Measurements from ENCODE around the gene NCEH1. TPM values are rescaled to one million over a fixed set of nuclear protein-coding genes. Genes with fewer than 3 reads are reported as not detected.

The NCEH1 gene
- polyA plus RNA-seq, 1 of the 3 experiments (the other 2 are of a cell fraction), result 7.5 TPM

GRCh38 chr3:172669021-172669420 is 41.8 kb downstream of the NCEH1 start (continued):
- TF ChIP-seq EP300 (IDR thresholded peaks at IDR 0.05; ENCODE audit: borderline replicate concordance in 1 of 2, low read depth in 1 of 2, low read length in 1 of 2) (no peak), FOXJ3 (CRISPR knock-in tag; IDR thresholded peaks at IDR 0.05) (no peak)

- CTCF ChIA-PET, result interaction anchor here (0.7 to 3.4 kb wide), 36 partner anchors 9 to 1706 kb away, joined by 3 to 18 read pairs (median 4); partner anchors contain the start of gene NCEH1
- H3K9me2 ChIP-seq, result no peaks in the 10 kb centered on the region
These were observed 43.8 kb downstream of the NCEH1 start for GRCh38 chr3:172666873-172667694.

More at GRCh38 chr3:172666873-172667694, 43.8 kb downstream of the NCEH1 start:
- 58% methylated on average over 16 of the region's 16 CpGs for WGBS (ENCODE audit: low lambda C conversion rate)
- POLR2A ChIA-PET, result no interaction called here
- H3K27ac ChIP-seq (ENCODE audit: low read depth in 2 of 2, low read length in 1 of 2), result no peak overlapping the region
- no peak overlapping the region for H3K9ac ChIP-seq
- TF ChIP-seq CHD2 (IDR thresholded peaks at IDR 0.05; ENCODE audit: low read length, partially characterized antibody) (no peak), USF1 (IDR thresholded peaks at IDR 0.05; ENCODE audit: borderline replicate concordance, low read depth) (no peak), SIN3A (IDR thresholded peaks at IDR 0.05; ENCODE audit: borderline replicate concordance, low read depth, low read length) (no peak), GATA2 (CRISPR knock-in tag; IDR thresholded peaks at IDR 0.05) (no peak), CTCF (IDR thresholded peaks at IDR 0.05) (peak; percentile 82), USF2 (IDR thresholded peaks at IDR 0.05; ENCODE audit: borderline replicate concordance, low read depth, low read length) (no peak), RXRA (IDR thresholded peaks at IDR 0.05; ENCODE audit: borderline replicate concordance, low read depth) (no peak), SMC3 (IDR thresholded peaks at IDR 0.05; ENCODE audit: low read depth, low read length) (peak; percentile 68), RAD21 (IDR thresholded peaks at IDR 0.05; ENCODE audit: low read length) (peak; percentile 93), YY1 (IDR thresholded peaks at IDR 0.05; ENCODE audit: low read depth) (no peak), PBX3 (IDR thresholded peaks at IDR 0.05) (no peak), JUND (IDR thresholded peaks at IDR 0.05) (no peak)
- H3K79me2 ChIP-seq (ENCODE audit: insufficient read depth), result peaks cover 15% of the 10 kb centered on the region; the same call in 1 of the 2 replicates
- H3K4me2 ChIP-seq, result no peak overlapping the region
- no peaks in the 10 kb centered on the region for H3K27me3 ChIP-seq (ENCODE audit: insufficient read depth)
- no peak overlapping the region for H2AFZ ChIP-seq (ENCODE audit: low read depth)
- peak; percentile 62 for DNase-seq
- H3K4me1 ChIP-seq (ENCODE audit: control insufficient read depth in 1 of 2, insufficient read depth in 2 of 2, low read depth in 1 of 2, low read length in 1 of 2), result no peaks in the 10 kb centered on the region
- H3K4me3 ChIP-seq (ENCODE audit: low read depth in 2 of 2, low read length in 1 of 2), result no peak overlapping the region
- H4K20me1 ChIP-seq (ENCODE audit: insufficient read depth), result no peaks in the 10 kb centered on the region
- no peaks in the 10 kb centered on the region for H3K36me3 ChIP-seq (replicated peaks in 1 of 2; ENCODE audit: control insufficient read depth in 1 of 2, insufficient read depth in 2 of 2, low read length in 1 of 2)
- H3K9me3 ChIP-seq, result no peaks in the 10 kb centered on the region
- peaks cover 6% of the 10 kb centered on the region for H3F3A ChIP-seq (replicated peaks; ENCODE audit: insufficient read depth)
